A172 (cell line): ENCODE data around the gene USP2. TPM values are rescaled to one million over a fixed set of nuclear protein-coding genes. Genes with fewer than 3 reads are reported as not detected.

Experiments used
- DNase-seq: peaks from one replicate; pipeline ENCODE4 v3.0.0-alpha.2; 2015; ENCODE audit warnings: low spot score
- total RNA-seq: library from RNA; depleted of rRNA; stranded (reverse); fragments of >200 nt; shearing (Covaris generic); gene quantifications from 2 replicates; pipeline ENCODE4 v1.2.3, GENCODE V29; 2014

The USP2 gene
- total RNA-seq, 1 experiment from 2014 or later, result not detected

DNA sequence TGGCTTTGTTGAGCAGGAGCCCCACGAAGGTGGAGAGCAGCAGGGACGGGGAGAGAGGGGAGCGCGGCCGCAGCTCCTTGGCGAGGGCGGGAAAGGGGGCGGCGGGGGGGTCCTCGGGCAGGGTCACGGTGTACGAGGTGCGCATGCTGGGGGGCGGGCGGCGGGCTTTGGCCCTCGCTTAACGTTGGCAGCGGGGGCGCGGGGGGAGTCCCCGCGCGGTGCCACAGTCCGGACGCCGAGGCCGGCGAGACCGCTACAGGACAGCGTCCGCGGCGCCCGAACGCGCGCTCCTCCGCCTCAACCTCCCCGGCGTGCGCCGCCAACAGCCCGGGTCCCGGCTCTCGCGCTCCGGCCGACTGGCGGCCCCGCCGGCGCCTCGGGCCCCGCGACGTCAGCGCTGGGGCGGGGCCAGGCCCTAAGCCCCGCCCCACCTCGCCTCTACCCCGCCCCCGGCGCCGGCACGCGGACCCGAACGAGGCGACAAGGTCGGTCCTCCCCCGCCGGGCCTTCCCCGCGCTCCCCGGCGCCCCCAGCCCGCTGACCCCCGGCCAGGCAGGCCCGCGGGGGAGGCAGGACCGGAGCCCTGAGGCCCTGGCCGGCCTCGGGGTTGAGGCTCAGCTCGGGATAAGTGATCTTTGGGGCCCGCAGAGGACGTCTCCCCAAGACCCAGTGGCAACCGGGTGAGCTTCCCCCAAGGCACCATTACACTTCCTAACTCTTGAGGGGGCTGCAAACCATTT is 17.5 kb downstream of the USP2 start:
- no peak for DNase-seq

DNA sequence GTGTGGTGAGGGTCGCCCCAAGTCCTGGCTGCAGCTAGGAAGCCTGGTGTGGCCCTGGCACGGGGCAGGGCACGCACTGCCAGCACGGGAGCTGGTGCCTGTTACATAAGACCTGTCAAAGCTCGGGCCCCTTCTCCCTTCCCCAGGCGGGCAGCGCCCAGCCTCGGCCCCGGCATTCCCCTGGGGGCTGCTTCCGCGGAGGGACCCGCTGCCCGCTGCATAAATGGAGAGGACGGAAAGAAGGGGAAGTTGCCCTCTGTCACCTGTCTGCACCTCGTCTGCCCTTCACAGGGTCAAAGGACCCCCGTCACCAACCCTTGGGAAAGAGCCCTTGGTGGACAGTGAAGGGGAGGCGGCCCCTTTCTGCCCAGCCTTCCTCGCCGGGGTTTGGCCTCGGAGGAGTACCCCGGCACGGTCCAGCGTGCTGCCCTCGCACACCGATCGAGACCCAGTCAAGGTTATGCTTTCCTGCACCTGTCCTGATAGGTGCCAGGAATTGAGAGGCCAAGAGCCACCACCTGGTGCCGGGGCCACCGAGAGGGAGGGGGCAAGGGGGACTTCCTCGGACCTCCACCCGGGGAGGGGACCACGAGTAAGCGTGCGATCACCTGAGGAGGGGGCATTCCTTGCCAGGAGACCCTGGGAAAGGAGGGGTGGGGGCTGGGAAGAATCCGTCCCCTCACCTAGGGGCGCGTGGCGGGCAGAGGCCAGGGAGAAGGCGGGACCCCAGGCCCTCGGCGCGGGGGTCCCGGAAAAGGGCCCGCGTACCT is 18.2 kb downstream of the USP2 start:
- no peak for DNase-seq

DNA sequence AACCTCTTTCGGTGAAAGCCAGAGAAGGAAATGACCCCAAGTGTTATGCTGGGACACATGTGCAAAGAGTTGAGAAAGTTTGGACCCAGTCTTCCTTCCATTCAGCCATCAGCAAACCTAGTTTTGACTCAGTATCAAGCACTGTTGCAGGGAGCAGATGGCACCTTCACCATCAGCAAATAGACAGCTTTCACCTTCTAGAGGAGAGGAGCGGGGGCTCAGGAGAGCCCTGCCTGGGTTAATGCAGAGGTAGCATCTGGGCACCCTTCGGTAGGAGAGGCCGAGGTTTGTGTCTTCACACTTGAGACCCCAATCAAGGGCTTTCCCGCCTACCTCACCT is 18.8 kb downstream of the USP2 start:
- no peak for DNase-seq

DNA sequence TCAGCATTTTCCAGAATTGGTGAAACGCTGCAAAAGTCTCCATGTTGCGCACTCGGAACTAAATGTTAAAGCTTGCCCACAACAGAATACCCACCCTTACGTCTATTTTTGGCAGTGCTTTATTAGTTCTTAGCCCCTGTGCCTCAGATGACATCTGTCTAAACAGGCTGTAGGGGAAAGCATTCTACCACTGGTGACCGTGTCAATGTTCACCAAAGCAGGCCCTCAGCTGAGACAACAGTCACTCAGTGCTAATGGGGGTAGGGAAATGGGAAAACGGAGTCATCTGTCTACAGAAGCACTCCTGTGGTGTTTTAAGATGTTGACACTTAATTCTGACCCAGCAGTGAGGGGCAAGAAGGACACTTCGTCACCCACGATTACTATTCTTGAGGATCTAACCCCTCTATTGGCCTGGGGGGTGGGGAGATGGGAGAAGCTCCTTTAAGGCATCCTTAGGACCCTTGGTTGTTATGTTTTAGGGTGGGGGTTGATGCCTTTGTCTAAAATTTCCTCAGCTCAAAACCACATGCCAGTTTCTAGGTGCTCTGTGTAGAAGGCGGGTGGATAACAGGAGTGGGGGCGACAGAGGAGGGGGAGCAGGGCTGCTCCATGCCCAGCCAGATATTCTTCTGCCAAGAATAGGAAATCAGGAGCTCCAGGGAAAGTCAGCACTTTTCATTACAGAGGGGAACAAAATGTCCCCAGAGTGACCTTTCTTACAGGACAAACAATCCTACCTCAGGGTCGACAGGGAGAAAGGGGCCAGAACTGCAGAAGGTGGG is 19.4 kb downstream of the USP2 start:
- DNase-seq, result no peak

DNA sequence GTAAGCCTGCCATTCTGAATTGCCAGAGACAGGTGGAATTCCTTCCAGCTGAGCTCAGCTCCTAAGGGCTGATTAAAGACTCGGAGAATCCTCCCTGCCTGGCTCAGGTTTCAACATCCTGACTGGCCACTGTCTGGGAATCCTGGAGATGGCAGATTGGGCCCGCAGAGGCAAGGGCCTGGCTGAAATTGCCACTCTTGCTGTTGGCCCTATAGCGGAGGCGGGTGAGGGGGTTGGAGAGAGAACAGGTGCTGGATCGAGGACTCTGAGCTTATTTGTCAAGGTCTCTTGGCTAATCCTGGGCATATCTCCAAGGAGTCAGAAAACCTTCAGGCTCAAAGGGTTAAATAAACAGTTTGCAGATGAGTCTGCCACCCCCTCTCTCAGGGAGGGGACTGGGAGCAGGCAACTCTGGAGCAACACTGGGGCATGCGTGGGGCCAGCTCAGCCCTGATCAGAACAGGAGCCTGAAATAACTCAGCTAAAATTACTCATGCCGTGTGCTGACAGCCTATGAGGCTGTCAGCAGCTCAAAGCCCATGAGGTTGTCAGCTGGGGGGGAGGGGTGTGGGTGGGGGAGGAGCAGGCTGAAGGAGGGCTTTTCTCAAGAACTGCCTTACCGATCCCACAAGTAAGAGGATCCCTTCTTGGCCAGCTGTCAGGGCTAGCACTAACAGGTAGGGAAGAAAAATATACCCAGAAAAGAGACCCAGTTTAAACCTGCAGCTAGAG is 20.3 kb downstream of the USP2 start:
- peak; percentile 71 for DNase-seq

DNA sequence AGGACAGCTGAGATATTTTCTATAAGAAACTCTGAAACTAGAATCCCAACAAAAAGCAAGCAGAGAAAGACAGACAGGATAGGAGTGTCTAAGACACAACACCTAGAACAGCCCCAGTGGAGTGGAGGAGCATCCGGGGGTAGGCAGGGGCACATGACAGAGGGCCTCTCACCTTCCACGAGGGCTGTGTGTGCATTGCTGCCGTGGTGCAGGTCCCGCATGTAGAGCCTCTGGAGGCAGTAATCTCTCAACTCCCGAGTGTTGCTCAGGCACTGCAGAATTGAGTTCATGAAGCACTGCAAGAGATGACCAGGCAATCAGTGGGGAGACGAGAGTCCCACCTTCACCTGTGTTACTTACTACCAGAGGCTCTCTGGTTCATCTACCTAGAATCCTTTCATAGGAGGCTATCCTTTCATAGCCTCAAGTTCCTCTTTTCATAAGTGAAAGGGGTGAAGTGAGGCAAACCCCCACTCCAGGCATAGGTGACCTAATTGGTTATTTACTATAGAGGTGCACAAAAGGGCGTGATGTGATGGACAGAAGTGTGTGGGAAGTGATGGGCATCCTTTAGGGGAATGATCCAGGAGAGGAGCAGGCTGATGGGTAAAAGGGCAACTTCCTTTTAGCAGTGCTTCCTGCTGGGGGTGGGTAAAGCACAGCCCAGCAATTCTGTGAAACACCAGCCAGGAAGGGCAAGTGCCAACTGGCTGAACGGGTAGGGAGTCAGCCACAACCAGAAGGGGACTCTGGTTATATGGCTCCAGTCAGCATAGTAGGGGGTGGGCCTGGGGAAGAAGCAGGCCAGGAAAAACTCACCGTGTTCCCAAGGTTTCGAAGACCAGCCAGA is 21.9 kb downstream of the USP2 start:
- DNase-seq, result no peak

DNA sequence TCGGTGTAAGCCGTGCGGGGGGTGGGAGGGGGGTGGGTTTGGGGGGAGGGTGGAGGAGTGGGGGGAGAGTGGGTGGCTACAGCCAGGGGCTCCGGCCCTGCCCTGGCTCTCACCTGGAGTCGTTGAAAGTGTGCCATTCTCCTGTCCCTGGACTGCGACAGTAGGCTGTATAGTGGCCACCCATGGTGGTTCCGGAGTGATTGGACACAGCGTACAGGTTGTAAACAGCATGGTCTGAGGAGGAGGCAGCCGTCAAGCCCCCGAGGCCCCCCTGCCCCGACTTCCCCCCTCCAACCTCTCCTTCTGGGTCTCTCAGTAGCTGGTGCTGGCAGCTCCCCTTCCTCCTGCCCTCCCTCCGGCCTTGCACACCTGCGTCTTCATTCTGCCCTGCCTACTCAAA is 24.4 kb downstream of the USP2 start:
- DNase-seq, result no peak

DNA sequence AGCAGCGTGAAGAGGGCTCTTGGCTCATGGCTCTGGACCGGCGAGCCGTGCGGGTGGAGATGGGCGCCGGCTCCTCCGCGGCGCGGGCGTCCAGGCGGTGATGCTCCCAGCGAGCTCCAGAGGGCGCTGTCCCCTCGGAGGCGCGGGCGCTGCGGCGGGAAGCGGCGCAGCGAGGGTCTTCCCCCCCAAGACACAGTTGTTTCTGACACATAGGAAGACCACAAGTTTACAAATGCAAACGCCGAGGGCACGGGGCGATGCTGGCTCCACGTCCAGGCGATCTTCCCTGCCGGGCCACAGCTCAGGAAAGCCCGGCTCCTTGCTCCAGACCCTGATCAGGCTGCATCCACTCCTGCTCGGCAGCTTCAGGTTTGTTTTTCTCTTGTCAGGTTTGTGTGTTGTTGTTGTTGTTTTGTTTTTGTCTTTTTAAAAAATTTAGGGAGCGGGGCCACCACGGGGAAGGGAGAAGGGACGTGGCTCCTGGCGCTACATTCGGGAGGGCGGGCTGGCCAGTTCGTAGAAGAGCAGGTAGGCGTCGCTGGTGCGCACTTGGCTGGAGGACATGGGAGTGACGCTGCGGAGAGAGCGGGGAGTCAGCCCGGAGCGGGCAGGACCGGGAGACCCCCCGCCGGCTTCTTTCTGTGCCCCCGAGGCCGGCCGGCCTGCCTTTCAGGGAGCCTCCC is 25.0 kb downstream of the USP2 start:
- DNase-seq, result no peak

DNA sequence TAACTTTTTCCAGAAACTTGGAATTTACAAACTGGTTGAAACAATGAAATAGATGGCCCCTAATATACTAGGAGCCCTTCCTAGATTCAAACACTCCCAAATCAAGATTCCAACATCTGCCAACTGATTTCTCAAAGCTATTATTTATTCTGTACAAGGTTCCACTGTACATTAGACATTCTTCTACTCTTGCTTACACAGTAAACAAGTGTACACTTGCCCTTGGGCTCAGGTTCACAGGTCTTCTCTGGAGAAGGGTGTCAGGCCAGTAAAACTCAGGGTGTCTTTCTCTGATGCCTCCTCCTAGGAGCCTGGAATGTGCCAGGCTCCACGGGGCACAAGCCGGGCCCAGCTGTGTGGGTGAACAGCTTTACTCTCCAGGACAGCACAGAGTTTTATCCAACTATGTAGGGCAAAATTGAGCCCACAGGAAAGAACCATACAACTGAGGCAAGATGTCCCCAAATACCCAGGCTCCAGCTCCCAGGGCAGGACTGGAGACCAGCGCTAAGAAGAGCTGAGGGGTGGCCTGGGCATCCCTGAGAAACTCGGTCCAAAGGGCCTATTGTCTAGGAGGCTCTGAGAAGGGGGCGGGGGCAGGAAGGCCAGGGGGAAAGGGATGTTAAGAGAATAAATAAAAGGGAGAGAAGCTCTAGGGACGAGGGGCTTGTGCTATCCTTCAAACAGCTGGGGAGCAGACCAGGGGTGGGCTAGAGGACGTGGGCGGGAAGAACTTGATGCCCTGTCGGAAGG is 26.2 kb downstream of the USP2 start:
- no peak for DNase-seq

DNA sequence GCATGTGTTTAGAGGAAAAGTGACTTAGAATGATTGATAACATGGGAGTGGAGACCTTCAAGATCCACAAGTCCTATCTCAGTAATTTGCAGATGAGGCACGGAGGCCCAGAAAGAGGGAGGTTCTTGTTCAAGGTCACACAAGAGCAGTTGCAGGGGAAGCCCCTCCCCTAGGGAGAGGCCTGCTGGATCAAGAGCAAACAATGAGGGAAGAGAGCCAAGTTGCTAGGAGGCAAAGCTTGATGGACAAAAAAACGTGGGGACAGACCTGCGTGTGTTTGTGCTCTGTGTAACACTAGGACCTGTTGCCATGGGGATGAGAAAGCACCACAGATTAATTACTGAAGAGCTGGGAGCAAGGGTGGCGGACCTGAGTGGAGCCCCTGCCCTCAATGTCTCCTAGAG is 28.6 kb downstream of the USP2 start:
- no peak for DNase-seq

DNA sequence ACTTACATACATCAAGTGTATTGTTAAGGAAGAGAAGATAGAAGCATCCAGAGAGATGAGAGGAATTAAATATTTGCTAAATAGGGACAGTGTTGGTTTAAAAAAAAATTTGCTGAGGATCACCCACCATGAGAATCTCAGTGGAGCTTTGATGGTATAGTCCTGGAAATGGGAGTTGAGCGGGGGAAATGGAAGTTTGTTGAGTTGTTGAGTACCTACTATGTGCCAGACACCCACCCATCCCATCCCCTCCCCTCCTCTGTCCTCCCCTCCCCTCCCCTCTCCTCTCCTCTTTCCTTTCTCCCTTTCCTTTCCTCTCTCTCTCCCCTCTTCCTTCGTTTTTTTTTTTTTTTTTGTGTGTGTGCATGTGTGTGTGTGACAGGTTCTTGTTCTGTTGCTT is 30.3 kb downstream of the USP2 start:
- DNase-seq, result no peak

DNA sequence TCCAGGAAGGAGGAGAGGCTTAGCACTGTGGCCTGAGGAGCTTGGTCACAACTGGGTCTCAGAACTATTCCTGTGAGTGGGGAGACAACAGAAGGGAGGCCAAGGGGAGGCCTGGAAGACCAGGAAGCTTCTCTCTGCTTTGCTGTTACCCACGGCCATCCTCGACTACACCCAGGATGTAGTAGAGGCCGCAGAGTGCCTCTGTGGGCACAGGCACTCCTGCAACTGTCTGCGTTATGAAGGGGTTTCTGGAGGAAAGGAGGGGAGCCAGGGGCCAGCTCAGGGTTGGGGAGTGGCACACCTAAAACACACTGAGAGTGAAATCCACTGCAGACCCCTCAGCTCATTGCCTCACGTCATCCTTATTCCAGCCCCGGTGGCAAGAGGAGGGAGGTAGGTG is 31.2 kb downstream of the USP2 start:
- DNase-seq, result no peak

DNA sequence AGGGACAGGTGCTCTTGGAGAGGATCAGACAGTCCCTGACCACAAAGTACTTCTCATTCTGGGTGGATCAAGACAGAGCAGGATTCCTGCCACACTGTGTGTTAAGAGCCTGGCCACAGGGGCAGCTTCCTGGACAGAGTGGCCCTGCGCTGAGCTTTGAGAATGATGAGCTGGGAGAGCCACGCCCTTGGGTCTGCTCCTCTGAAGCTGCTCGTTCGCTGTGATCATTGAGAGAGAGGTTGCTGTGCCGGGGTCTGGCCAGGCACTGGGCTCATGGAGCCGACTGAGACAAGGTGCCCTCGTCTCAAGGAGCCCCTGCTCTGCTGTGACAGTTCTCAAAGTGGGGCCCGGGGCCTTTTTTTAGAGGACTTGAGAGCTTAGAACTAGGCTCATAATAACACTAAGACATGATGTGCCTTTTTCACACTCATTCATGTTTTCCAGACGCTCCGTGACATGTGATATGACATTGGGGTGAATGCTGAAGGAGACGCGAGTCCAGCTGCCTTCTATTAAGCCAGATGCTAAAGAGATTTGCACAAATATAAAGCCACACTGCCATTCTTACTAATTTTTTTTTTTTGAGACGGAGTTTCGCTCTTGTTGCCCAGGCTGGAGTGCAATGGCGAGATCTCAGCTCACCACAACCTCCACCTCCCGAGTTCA is 33.4 kb downstream of the USP2 start:
- no peak for DNase-seq

DNA sequence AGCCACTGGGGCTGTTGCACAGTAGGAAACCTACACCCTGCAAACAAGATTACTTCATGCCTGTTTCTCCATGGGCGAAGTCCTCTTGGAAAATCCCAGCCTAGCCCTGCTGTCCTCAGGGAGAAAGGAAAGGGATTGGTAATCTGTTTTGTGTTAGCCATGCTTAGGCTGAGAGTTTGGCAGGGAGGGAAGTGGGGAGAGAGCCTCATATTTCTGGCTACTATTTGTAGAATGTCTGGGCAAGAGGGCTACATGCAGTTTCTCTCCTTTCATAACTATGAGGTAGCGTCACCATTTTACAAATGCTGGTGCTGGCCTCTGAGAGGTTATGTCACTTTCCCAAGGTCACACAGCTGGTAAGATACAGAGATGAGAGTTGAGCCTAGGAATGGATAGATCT is 34.2 kb downstream of the USP2 start:
- no peak for DNase-seq

DNA sequence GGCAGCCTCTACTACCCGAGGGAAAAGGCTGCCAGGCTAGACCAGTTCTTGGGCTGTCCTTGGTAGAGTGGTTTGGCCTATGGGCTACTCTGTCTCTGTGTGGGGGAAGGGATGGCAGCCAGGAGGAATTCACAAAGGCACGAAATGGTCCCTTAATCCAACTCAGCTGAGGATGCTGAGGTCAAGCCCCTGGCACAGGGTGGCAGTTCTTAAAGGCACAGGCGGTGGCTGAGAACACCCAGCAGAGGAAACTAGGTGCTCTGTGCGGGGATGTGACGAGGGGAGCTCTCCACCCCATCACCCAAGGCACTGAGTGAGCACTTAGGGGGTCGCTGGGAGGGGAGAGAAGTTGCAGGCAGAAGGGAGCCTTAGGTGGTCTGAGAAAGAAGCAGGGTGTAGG is 34.9 kb downstream of the USP2 start, which contains the start of gene MFRP:
Gene MFRP, minus strand, starts transcription at position 101 of the 400 bp plus-strand sequence. CDS start 192 bp downstream, outside the sequence.
- no peak for DNase-seq

DNA sequence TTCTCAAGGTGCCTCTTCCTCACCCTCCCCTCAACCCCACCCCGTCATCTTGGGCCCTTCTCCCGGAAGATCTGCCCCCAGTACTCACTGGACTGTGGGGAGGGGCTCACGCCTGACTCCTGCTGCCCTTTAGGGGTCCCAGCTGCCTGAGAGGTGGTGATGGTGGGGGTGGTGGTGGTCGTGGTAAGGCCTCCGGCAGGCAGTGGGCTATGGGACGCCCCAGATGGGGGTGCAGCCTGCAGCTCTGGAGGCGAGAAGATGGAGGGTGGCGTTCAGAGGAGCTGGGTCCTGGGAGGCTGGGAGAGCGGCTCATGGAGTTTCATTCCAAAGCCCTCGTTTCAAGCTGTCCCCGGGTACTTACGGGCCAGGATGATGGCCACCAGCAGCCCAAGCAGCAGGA is 35.8 kb downstream of the USP2 start:
- no peak for DNase-seq

DNA sequence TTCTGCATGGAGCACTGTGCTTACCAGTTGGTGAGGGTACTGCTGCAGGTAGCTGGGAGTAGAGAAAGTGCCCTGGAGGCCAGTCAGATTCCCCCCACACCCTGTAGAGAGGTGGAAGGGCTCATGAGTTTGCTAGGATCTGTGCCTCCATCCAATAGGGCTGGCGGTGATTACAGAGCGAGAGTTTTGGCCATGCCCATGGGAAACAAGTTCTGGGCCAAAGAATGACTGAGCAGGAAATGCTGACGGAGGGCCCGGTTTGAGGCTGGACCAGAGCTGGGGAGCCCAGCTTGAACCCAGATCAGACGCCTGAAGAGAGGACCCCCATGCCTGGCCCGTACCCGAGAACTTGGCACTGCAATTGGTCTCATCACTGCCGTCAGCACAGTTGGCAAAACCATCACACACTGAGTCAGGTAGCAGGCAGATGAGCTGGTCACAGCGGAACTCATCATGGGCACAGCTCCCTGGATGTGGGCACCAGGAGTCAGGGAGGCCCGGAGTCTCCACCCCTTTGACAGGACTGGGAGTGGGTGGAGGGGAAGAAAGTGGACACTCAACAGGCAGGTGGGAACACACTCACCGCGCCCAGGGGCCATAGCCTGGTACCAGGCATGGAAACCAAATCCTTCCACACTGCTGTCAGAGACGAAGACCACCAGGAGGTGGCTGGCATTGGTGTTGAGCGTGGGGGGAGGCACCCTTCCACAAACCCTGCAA is 37.0 kb downstream of the USP2 start:
- no peak for DNase-seq

DNA sequence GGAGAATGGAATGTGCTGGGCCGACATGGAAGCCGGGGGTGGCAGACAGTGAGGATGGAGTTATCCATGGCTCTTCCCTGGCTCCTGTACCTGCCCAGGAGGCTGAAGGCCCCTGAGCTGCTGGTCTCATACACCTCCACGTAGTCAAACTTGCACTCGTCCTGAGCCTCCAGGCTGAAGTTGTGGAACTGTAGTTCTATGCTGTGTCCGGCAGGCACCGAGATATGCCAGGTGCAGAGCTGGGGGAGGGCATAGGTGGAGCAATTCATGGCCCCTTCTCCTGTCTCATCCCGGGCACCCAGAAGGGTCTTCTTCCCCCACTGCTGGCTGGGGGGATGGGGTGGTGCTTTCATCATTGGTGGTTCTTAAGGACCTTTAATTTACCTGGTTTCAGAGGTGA is 37.8 kb downstream of the USP2 start:
- no peak for DNase-seq
